ENCODE data around the gene ZNF710. TPM values are rescaled to one million over a fixed set of nuclear protein-coding genes. Genes with fewer than 3 reads are reported as not detected.

Gene ZNF710
- total RNA-seq, 1 donor from 2014 or later: 26.9 TPM

GRCh38 chr15:90001683-90002427, 731 bp downstream of the ZNF710 start:
- H4K20me1 ChIP-seq (ENCODE audit: insufficient read depth, low read length): peaks cover 22% of the 10 kb centered on the region
- no peaks in the 10 kb centered on the region for H3K36me3 Mint-ChIP-seq (ENCODE audit: low read depth, unreplicated experiment)
- peak overlapping the region; percentile 58 for H3K27ac ChIP-seq (ENCODE audit: low read depth, low read length)
- no peaks in the 10 kb centered on the region for H3K36me3 ChIP-seq (ENCODE audit: insufficient read depth, low read length)
- no peak overlapping the region for H3K27ac Mint-ChIP-seq (ENCODE audit: unreplicated experiment)
- H3K4me2 ChIP-seq (ENCODE audit: low read length): peak overlapping the region; percentile 93
- no peak overlapping the region for H2AFZ ChIP-seq (ENCODE audit: low read depth, low read length)
- peak overlapping the region; percentile 68 for H3K4me3 ChIP-seq (ENCODE audit: insufficient read depth, low read depth, low read length)
- DNase-seq (ENCODE audit: low read depth): peak; percentile 51
- H3K4me3 Mint-ChIP-seq (ENCODE audit: unreplicated experiment): peak overlapping the region; percentile 90
- peak overlapping the region; percentile 83 for H3K9ac ChIP-seq (ENCODE audit: low read length)
- H3K4me1 ChIP-seq (ENCODE audit: insufficient read depth, low read length): peaks cover 43% of the 10 kb centered on the region
- no peak for FAIRE-seq
- H3K9me3 Mint-ChIP-seq (ENCODE audit: unreplicated experiment): no peaks in the 10 kb centered on the region
- peaks cover under 1% of the 10 kb centered on the region for H3K27me3 ChIP-seq (ENCODE audit: insufficient read depth, low read length)
- H3K27me3 Mint-ChIP-seq (ENCODE audit: low read depth, unreplicated experiment): peaks cover 6% of the 10 kb centered on the region
- peaks cover 33% of the 10 kb centered on the region for H3K79me2 ChIP-seq (ENCODE audit: insufficient read depth, low read length)
- no peaks in the 10 kb centered on the region for H3K9me3 ChIP-seq (ENCODE audit: insufficient read depth, low read depth, low read length)
- TF ChIP-seq EZH2 (IDR thresholded peaks at IDR 0.05; ENCODE audit: insufficient read depth, low read length) (no peak), CTCF (IDR thresholded peaks at IDR 0.05; ENCODE audit: insufficient read depth, low read depth, low read length) (no peak)
- H3K4me1 Mint-ChIP-seq (ENCODE audit: low read depth, unreplicated experiment): peaks cover 36% of the 10 kb centered on the region

GRCh38 chr15:90002428-90002844, 1.3 kb downstream of the ZNF710 start:
- no peak for TF ChIP-seq CTCF (IDR thresholded peaks at IDR 0.05; ENCODE audit: insufficient read depth, low read depth, low read length)
- TF ChIP-seq EZH2 (IDR thresholded peaks at IDR 0.05; ENCODE audit: insufficient read depth, low read length): no peak
- peaks cover 38% of the 10 kb centered on the region for H3K79me2 ChIP-seq (ENCODE audit: insufficient read depth, low read length)
- peak overlapping the region; percentile 69 for H3K27ac Mint-ChIP-seq (ENCODE audit: unreplicated experiment)
- H3K4me1 Mint-ChIP-seq (ENCODE audit: low read depth, unreplicated experiment): peaks cover 36% of the 10 kb centered on the region
- DNase-seq (ENCODE audit: low read depth): peak; percentile 29
- H3K4me2 ChIP-seq (ENCODE audit: low read length): peak overlapping the region; percentile 93
- no peaks in the 10 kb centered on the region for H3K27me3 ChIP-seq (ENCODE audit: insufficient read depth, low read length)
- peaks cover 3% of the 10 kb centered on the region for H3K27me3 Mint-ChIP-seq (ENCODE audit: low read depth, unreplicated experiment)
- FAIRE-seq: no peak
- H3K4me3 ChIP-seq (ENCODE audit: insufficient read depth, low read depth, low read length): peak overlapping the region; percentile 68
- H3K4me3 Mint-ChIP-seq (ENCODE audit: unreplicated experiment): peak overlapping the region; percentile 90
- peaks cover 28% of the 10 kb centered on the region for H4K20me1 ChIP-seq (ENCODE audit: insufficient read depth, low read length)
- peak overlapping the region; percentile 41 for H3K27ac ChIP-seq (ENCODE audit: low read depth, low read length)
- no peaks in the 10 kb centered on the region for H3K9me3 Mint-ChIP-seq (ENCODE audit: unreplicated experiment)
- H3K36me3 Mint-ChIP-seq (ENCODE audit: low read depth, unreplicated experiment): no peaks in the 10 kb centered on the region
- no peaks in the 10 kb centered on the region for H3K36me3 ChIP-seq (ENCODE audit: insufficient read depth, low read length)
- peak overlapping the region; percentile 55 for H2AFZ ChIP-seq (ENCODE audit: low read depth, low read length)
- peaks cover 43% of the 10 kb centered on the region for H3K4me1 ChIP-seq (ENCODE audit: insufficient read depth, low read length)
- H3K9ac ChIP-seq (ENCODE audit: low read length): peak overlapping the region; percentile 83
- H3K9me3 ChIP-seq (ENCODE audit: insufficient read depth, low read depth, low read length): no peaks in the 10 kb centered on the region

GRCh38 chr15:90003736-90004135, 2.6 kb downstream of the ZNF710 start:
- H3K27ac ChIP-seq (ENCODE audit: low read depth, low read length): peak overlapping the region; percentile 88
- no peak overlapping the region for H2AFZ ChIP-seq (ENCODE audit: low read depth, low read length)
- no peaks in the 10 kb centered on the region for H3K27me3 Mint-ChIP-seq (ENCODE audit: low read depth, unreplicated experiment)
- H3K27ac Mint-ChIP-seq (ENCODE audit: unreplicated experiment): peak overlapping the region; percentile 55
- peaks cover 33% of the 10 kb centered on the region for H3K4me1 Mint-ChIP-seq (ENCODE audit: low read depth, unreplicated experiment)
- peaks cover 49% of the 10 kb centered on the region for H3K79me2 ChIP-seq (ENCODE audit: insufficient read depth, low read length)
- TF ChIP-seq CTCF (IDR thresholded peaks at IDR 0.05; ENCODE audit: insufficient read depth, low read depth, low read length) (no peak), EZH2 (IDR thresholded peaks at IDR 0.05; ENCODE audit: insufficient read depth, low read length) (no peak)
- peak overlapping the region; percentile 90 for H3K4me3 Mint-ChIP-seq (ENCODE audit: unreplicated experiment)
- H3K4me3 ChIP-seq (ENCODE audit: insufficient read depth, low read depth, low read length): no peak overlapping the region
- DNase-seq (ENCODE audit: low read depth) (no peak), FAIRE-seq (no peak)
- H3K9me3 ChIP-seq (ENCODE audit: insufficient read depth, low read depth, low read length): no peaks in the 10 kb centered on the region
- peaks cover 41% of the 10 kb centered on the region for H3K4me1 ChIP-seq (ENCODE audit: insufficient read depth, low read length)
- H4K20me1 ChIP-seq (ENCODE audit: insufficient read depth, low read length): peaks cover 39% of the 10 kb centered on the region
- no peaks in the 10 kb centered on the region for H3K27me3 ChIP-seq (ENCODE audit: insufficient read depth, low read length)
- H3K36me3 ChIP-seq (ENCODE audit: insufficient read depth, low read length): no peaks in the 10 kb centered on the region
- peak overlapping the region; percentile 93 for H3K4me2 ChIP-seq (ENCODE audit: low read length)
- H3K36me3 Mint-ChIP-seq (ENCODE audit: low read depth, unreplicated experiment): no peaks in the 10 kb centered on the region
- H3K9ac ChIP-seq (ENCODE audit: low read length): peak overlapping the region; percentile 73
- H3K9me3 Mint-ChIP-seq (ENCODE audit: unreplicated experiment): no peaks in the 10 kb centered on the region
